ENCODE data around the gene IGSF9. TPM values are rescaled to one million over a fixed set of nuclear protein-coding genes. Genes with fewer than 3 reads are reported as not detected.

Gene IGSF9
- total and polyA plus RNA-seq, 10 of the 15 experiments (the other 5 are each of a cell fraction or from before 2014, with no cell fraction given), result 0.04 to 0.07 TPM; not detected in 8

DNA sequence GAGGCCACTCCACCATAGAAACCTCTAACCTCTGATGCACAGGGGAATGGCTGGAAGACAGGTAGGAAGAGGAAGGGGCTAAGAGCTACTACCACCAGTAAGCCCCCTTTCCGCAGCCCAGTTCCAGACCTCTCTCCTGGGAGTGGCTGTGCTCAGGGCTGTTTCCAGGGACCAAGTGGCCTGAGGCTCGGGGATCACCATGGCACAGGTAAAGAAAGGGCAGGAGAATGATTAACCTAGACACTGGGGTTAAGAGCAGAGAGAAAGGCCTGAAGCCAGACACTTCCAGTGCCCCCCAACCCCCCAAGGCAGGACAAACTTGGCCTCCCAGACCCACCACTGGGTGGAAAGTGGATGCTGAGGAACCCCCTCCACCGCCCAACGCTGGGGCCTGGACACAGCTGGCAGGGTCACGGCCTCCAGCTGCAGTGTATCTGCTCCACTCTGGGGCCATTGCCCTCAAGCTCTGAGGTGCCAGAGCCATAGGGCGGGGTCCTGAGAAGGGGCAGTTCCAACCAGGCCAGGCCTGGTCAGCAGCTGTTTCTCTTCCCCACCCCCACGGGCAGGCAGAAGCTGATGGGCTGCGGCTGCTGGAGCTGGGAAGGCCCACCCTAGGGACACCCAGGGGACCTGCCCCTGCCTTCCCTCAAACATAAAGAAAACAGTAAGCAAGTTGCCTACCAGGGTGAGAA lies 22.8 kb downstream of the IGSF9 start (continued):
- TF ChIP-seq, protein P1, sequence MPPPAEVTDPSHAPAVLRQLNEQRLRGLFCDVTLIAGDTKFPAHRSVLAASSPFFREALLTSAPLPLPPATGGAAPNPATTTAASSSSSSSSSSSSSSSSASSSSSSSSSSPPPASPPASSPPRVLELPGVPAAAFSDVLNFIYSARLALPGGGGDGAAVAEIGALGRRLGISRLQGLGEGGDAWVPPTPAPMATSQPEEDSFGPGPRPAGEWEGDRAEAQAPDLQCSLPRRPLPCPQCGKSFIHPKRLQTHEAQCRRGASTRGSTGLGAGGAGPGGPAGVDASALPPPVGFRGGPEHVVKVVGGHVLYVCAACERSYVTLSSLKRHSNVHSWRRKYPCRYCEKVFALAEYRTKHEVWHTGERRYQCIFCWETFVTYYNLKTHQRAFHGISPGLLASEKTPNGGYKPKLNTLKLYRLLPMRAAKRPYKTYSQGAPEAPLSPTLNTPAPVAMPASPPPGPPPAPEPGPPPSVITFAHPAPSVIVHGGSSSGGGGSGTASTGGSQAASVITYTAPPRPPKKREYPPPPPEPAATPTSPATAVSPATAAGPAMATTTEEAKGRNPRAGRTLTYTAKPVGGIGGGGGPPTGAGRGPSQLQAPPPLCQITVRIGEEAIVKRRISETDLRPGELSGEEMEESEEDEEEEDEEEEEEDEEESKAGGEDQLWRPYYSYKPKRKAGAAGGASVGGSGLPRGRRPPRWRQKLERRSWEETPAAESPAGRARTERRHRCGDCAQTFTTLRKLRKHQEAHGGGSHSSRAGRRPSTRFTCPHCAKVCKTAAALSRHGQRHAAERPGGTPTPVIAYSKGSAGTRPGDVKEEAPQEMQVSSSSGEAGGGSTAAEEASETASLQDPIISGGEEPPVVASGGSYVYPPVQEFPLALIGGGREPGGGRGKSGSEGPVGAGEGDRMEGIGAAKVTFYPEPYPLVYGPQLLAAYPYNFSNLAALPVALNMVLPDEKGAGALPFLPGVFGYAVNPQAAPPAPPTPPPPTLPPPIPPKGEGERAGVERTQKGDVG (CRISPR knock-in tag; IDR thresholded peaks at IDR 0.05), result no peak
- TF ChIP-seq SREBF2 (IDR thresholded peaks at IDR 0.05; ENCODE audit: low read length), result no peak

DNA sequence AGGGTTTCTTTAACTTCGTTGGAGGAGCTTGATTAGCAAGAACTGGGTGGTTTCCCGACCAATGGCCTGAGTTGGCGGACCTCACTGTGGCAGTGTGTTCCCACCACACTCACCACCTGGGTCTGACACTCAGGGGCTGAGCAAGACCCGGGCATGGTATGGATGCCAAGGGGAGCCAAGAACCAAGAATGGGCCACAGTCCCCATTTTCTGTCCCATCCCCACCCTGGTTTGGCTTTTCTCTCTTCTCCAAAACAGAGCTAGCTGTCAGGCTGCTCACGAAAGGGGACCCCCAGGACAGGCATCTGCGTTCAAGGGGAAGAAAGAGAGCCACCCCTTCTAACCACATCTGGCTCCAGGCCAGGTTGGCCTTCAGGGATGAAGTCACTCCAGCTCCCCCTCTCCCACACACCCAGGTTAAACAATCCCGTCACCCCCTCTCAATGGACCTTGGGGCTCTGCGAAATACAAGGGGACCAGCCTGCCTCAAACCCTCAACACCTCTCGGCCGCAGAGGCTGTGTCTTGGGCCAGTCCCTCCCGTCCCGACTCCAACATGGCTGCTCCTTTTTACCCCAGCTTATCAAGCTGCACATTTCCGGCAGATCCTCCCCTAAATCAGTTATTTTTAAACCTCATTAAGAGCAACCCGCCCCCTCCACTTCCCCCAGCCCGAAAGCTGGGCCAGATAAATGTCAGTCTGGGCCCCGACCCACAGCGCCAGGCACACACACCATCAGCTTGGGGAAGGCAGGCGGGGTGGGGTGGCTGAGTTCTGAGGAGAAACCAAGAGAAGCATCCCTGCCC lies 23.5 kb downstream of the IGSF9 start:
- H3K4me2 ChIP-seq (ENCODE audit: control insufficient read depth, insufficient read depth), result peak overlapping the region; percentile 68
- peak overlapping the region; percentile 84 for H3K9ac ChIP-seq (ENCODE audit: control insufficient read depth, insufficient read depth, low read length)
- CTCF ChIA-PET, result interaction anchor here (0.8 to 22.4 kb wide), 10 partner anchors 13 to 124 kb away, joined by 3 to 422 read pairs (median 4); no protein-coding TSS in a partner anchor
- H3K36me3 ChIP-seq (ENCODE audit: control insufficient read depth in 2 of 2, insufficient read depth in 2 of 2, low read length in 1 of 2), result peaks cover 8 to 28% of the 10 kb centered on the region in 2 experiments; a peak in 3 of 4 replicates
- H3K79me2 ChIP-seq (ENCODE audit: control insufficient read depth, insufficient read depth, low read length), result peaks cover 61% of the 10 kb centered on the region
- H2AFZ ChIP-seq (ENCODE audit: control insufficient read depth, low read depth, low read length), result no peak overlapping the region
- peaks cover 27% of the 10 kb centered on the region for H3K4me1 ChIP-seq (ENCODE audit: control insufficient read depth, insufficient read depth, low read length)
- no peaks in the 10 kb centered on the region for H3K9me3 ChIP-seq (replicated peaks; ENCODE audit: control insufficient read depth, insufficient read depth, low read length)
- RAD21 ChIA-PET (ENCODE audit: unreplicated experiment), result interaction anchor here (0.8 to 7.5 kb wide), 8 partner anchors 10 to 122 kb away, joined by 3 to 94 read pairs (median 4); partner anchors contain the start of genes IGSF9 and PIGM
- SMC1A ChIA-PET (ENCODE audit: uncharacterized antibody, unreplicated experiment), result interaction anchor here (1.3 to 8.1 kb wide), 5 partner anchors 13 to 123 kb away, joined by 3 to 83 read pairs (median 10); no protein-coding TSS in a partner anchor
- BruUV-seq (replicated peaks), result no TSS peak
- intact Hi-C loops (cut with micrococcal nuclease; ENCODE audit: unreplicated experiment), result loop anchor here (10.0 kb wide), 1 partner anchor 847 kb away; the partner anchor contains the start of gene AIM2
- peak; percentile 13 for ATAC-seq
- in situ Hi-C loops (cut with MboI), result no loop called here
- H3K4me3 ChIP-seq, result peak overlapping the region; percentile 82
- no peaks in the 10 kb centered on the region for H3K27me3 ChIP-seq (replicated peaks in 1 of 2; ENCODE audit: control insufficient read depth in 2 of 2, insufficient read depth in 2 of 2, low read length in 1 of 2)
- 2% methylated on average over 18 of the region's 18 CpGs for WGBS (ENCODE audit: insufficient coverage, insufficient replicate concordance, low lambda C conversion rate, missing lambda C conversion rate)
- no peaks in the 10 kb centered on the region for H4K20me1 ChIP-seq (ENCODE audit: control insufficient read depth, insufficient read depth)
- peak overlapping the region; percentile 82 for H3K27ac ChIP-seq (ENCODE audit: control insufficient read depth, insufficient read depth)
- no peak for DNase-seq (ENCODE audit: low read depth, low spot score)
- POLR2A ChIA-PET, result interaction anchor here (1.1 to 5.2 kb wide), 9 partner anchors 12 to 845 kb away, joined by 3 to 25 read pairs (median 8); partner anchors contain the start of genes AIM2, DCAF8, PEA15 and PIGM
- FAIRE-seq, result peak; percentile 13
- TF ChIP-seq EED (IDR thresholded peaks at IDR 0.05; ENCODE audit: low read depth) (peak; percentile 33; the same call in 1 of the 2 replicates), SP1 (IDR thresholded peaks at IDR 0.05; ENCODE audit: low read depth, low read length) (peak; percentile 13), SIN3A (IDR thresholded peaks at IDR 0.05; ENCODE audit: low read depth, low read length) (peak; percentile 13; the same call in 1 of the 2 replicates), SMAD5 (IDR thresholded peaks at IDR 0.05; ENCODE audit: low read depth) (0 out of 2 replicates have a peak, but pooled peaks have one; percentile 25), PAX5 (IDR thresholded peaks at IDR 0.05; ENCODE audit: borderline replicate concordance, low read depth, low read length) (peak; percentile 15; the same call in 1 of the 2 replicates), YY1 (IDR thresholded peaks at IDR 0.05; ENCODE audit: low read depth, low read length) (peak; percentile 90), YBX1 (IDR thresholded peaks at IDR 0.05) (no peak), EZH2 (IDR thresholded peaks at IDR 0.05; ENCODE audit: borderline replicate concordance, control insufficient read depth, low read depth, low read length) (no peak)
- TF ChIP-seq, protein P2, sequence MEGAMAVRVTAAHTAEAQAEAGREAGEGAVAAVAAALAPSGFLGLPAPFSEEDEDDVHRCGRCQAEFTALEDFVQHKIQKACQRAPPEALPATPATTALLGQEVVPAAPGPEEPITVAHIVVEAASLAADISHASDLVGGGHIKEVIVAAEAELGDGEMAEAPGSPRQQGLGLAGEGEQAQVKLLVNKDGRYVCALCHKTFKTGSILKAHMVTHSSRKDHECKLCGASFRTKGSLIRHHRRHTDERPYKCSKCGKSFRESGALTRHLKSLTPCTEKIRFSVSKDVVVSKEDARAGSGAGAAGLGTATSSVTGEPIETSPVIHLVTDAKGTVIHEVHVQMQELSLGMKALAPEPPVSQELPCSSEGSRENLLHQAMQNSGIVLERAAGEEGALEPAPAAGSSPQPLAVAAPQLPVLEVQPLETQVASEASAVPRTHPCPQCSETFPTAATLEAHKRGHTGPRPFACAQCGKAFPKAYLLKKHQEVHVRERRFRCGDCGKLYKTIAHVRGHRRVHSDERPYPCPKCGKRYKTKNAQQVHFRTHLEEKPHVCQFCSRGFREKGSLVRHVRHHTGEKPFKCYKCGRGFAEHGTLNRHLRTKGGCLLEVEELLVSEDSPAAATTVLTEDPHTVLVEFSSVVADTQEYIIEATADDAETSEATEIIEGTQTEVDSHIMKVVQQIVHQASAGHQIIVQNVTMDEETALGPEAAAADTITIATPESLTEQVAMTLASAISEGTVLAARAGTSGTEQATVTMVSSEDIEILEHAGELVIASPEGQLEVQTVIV (IDR thresholded peaks at IDR 0.05; ENCODE audit: borderline replicate concordance, partially characterized antibody), result no peak
- TF ChIP-seq, protein P3, sequence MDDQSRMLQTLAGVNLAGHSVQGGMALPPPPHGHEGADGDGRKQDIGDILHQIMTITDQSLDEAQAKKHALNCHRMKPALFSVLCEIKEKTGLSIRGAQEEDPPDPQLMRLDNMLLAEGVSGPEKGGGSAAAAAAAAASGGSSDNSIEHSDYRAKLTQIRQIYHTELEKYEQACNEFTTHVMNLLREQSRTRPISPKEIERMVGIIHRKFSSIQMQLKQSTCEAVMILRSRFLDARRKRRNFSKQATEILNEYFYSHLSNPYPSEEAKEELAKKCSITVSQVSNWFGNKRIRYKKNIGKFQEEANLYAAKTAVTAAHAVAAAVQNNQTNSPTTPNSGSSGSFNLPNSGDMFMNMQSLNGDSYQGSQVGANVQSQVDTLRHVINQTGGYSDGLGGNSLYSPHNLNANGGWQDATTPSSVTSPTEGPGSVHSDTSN (IDR thresholded peaks at IDR 0.05; ENCODE audit: insufficient replicate concordance, low read depth, low read length), result peak; percentile 17
